NCI-H128 (cell line): ENCODE data around the gene SLC25A52.
"Not testable (repeated sequence)": the region's sequence is repeated elsewhere in the genome, so short reads cannot be mapped to it uniquely, and the experiment has no call there.

ENCODE experiments used
- DNase-seq: peaks from one replicate; lab custom pipeline; 2025; ENCODE audit not compliant: unreplicated experiment; lab: John Stamatoyannopoulos, UW

Gene SLC25A52

GRCh38 chr18:31760695-31761094 lies at the start of gene SLC25A52:
SLC25A52 (minus strand) TSS chr18:31760880; CDS start chr18:31760661, 219 bp downstream.
- no peak for DNase-seq

- DNase-seq = not testable (repeated sequence)
Measured at GRCh38 chr18:31809049-31809448, 48.4 kb upstream of the SLC25A52 start.

- no peak for DNase-seq
Measured at GRCh38 chr18:31801078-31801477, 40.4 kb upstream of the SLC25A52 start.

GRCh38 chr18:31799257-31799656 lies 38.6 kb upstream of the SLC25A52 start:
- not testable (repeated sequence) for DNase-seq

GRCh38 chr18:31798399-31798798 lies 37.7 kb upstream of the SLC25A52 start:
- no peak for DNase-seq

- DNase-seq = no peak
Measured at GRCh38 chr18:31795747-31796146, 35.1 kb upstream of the SLC25A52 start.

GRCh38 chr18:31793531-31793930 lies 32.9 kb upstream of the SLC25A52 start:
- no peak for DNase-seq

GRCh38 chr18:31792580-31792911 lies 31.9 kb upstream of the SLC25A52 start:
- DNase-seq = no peak

- no peak for DNase-seq
Measured at GRCh38 chr18:31791817-31792579, 31.3 kb upstream of the SLC25A52 start.

- DNase-seq = no peak
Measured at GRCh38 chr18:31789409-31789808, 28.7 kb upstream of the SLC25A52 start.

- no peak for DNase-seq
Measured at GRCh38 chr18:31783059-31783458, 22.4 kb upstream of the SLC25A52 start.

GRCh38 chr18:31778391-31778950 lies 17.8 kb upstream of the SLC25A52 start:
- no peak for DNase-seq

GRCh38 chr18:31776093-31776492 lies 15.4 kb upstream of the SLC25A52 start:
- DNase-seq = no peak

- no peak for DNase-seq
Measured at GRCh38 chr18:31774962-31775361, 14.3 kb upstream of the SLC25A52 start.

GRCh38 chr18:31774477-31774785 lies 13.8 kb upstream of the SLC25A52 start:
- no peak for DNase-seq

GRCh38 chr18:31773774-31774476 lies 13.2 kb upstream of the SLC25A52 start:
- DNase-seq = no peak

GRCh38 chr18:31772699-31773098 lies 12.0 kb upstream of the SLC25A52 start:
- DNase-seq = no peak

- DNase-seq = no peak
Measured at GRCh38 chr18:31750273-31750672, 10.4 kb downstream of the SLC25A52 start.

- no peak for DNase-seq
Measured at GRCh38 chr18:31746396-31746795, 14.3 kb downstream of the SLC25A52 start.

GRCh38 chr18:31744321-31745067 lies 16.2 kb downstream of the SLC25A52 start:
- no peak for DNase-seq

- DNase-seq = not testable (repeated sequence)
Measured at GRCh38 chr18:31743600-31743999, 17.1 kb downstream of the SLC25A52 start.
